Keratinocyte (primary cell): ENCODE results near the gene ABLIM1. TPM values are rescaled to one million over a fixed set of nuclear protein-coding genes. Genes with fewer than 3 reads are reported as not detected.

Experiments
- DNase-seq: peaks from one replicate; pipeline ENCODE4 v3.0.0-alpha.2; 2011; ENCODE audit warnings: low read depth, missing footprints, low spot score
- FAIRE-seq: peaks from 2 replicates; lab custom pipeline; 2011; peaks lifted over from hg19 to GRCh38; lab: Jason Lieb, UNC
- H2AFZ ChIP-seq: 2 replicates; pipeline ENCODE4 v1.6.0; 2012; ENCODE audit warnings: low read length, control low read depth, inconsistent platforms; ENCODE audit not compliant: control insufficient read depth
- H3K27ac ChIP-seq: 2 replicates; pipeline ENCODE4 v1.5.1; 2011; ENCODE audit warnings: low read length; ENCODE audit not compliant: control insufficient read depth, insufficient read depth
- H3K27me3 ChIP-seq: 3 replicates; pipeline ENCODE4 v1.6.0; 2011; ENCODE audit warnings: low read length; ENCODE audit not compliant: control insufficient read depth, insufficient read depth; ENCODE audit errors: extremely low read depth
- H3K36me3 ChIP-seq, 2 experiments: 2 replicates in 1 of 2; 3 replicates in 1 of 2; pipeline ENCODE4 v1.5.1; 2011; ENCODE audit warnings: low read length in 2 of 2, mild to moderate bottlenecking in 1 of 2; ENCODE audit not compliant: control insufficient read depth in 2 of 2, insufficient read depth in 2 of 2; ENCODE audit errors: extremely low read depth in 1 of 2
- H3K4me1 ChIP-seq: 3 replicates; pipeline ENCODE4 v1.5.1; 2011; ENCODE audit warnings: low read length; ENCODE audit not compliant: control insufficient read depth, insufficient read depth; ENCODE audit errors: extremely low read depth
- H3K4me2 ChIP-seq: 3 replicates; pipeline ENCODE4 v1.6.0; 2011; ENCODE audit warnings: low read depth, low read length; ENCODE audit not compliant: control insufficient read depth, insufficient read depth; ENCODE audit errors: extremely low read depth
- H3K4me3 ChIP-seq, 3 experiments: fragments of 200-600 bp in 1 of 3; sonication (generic) in 1 of 3; 2 replicates in 2 of 3; 3 replicates in 1 of 3; pipeline ENCODE4 v1.5.1; 2011 to 2016; ENCODE audit warnings: low read length in 3 of 3, mild to moderate bottlenecking in 3 of 3, control low read depth in 2 of 3, inconsistent platforms in 1 of 3, low read depth in 1 of 3, mixed read lengths in 1 of 3, mixed run types in 1 of 3, moderate library complexity in 1 of 3; ENCODE audit not compliant: control insufficient read depth in 2 of 3, insufficient read depth in 2 of 3; ENCODE audit errors: extremely low read depth in 1 of 3
- H3K79me2 ChIP-seq: 2 replicates; pipeline ENCODE4 v1.6.0; 2012; ENCODE audit warnings: low read length; ENCODE audit not compliant: control insufficient read depth, insufficient read depth
- H3K9ac ChIP-seq: 3 replicates; pipeline ENCODE4 v1.6.0; 2011; ENCODE audit warnings: low read length; ENCODE audit not compliant: control insufficient read depth, insufficient read depth; ENCODE audit errors: extremely low read depth
- H3K9me1 ChIP-seq: 3 replicates; pipeline ENCODE4 v1.6.0; 2011; ENCODE audit warnings: low read length; ENCODE audit not compliant: control insufficient read depth, insufficient read depth; ENCODE audit errors: extremely low read depth
- H3K9me3 ChIP-seq: 2 replicates; pipeline ENCODE4 v1.5.1; 2012; ENCODE audit warnings: low read depth, low read length; ENCODE audit not compliant: control insufficient read depth
- H4K20me1 ChIP-seq: 3 replicates; pipeline ENCODE4 v1.6.0; 2011; ENCODE audit warnings: low read length; ENCODE audit not compliant: control insufficient read depth, insufficient read depth; ENCODE audit errors: extremely low read depth
- CTCF ChIP-seq, 3 experiments: IDR thresholded peaks in 1 of 3; conservative IDR thresholded peaks in 1 of 3; optimal IDR thresholded peaks in 1 of 3; 2 replicates in 2 of 3; 3 replicates in 1 of 3; pipeline versions ENCODE3 to v1.5.1; 2011; ENCODE audit warnings: low read length in 3 of 3, mild to moderate bottlenecking in 3 of 3, moderate library complexity in 2 of 3, control low read depth in 1 of 3, inconsistent platforms in 1 of 3; ENCODE audit not compliant: insufficient read depth in 2 of 3; ENCODE audit errors: extremely low read depth in 1 of 3
- EZH2 ChIP-seq: IDR thresholded peaks from one replicate; pipeline ENCODE4 v1.6.1; 2012; ENCODE audit warnings: inconsistent platforms, mild to moderate bottlenecking, low read length, moderate library complexity
- dilution Hi-C: fragments of 300-500 bp; cut with MboI; formaldehyde crosslinking; loops from one replicate; pipeline ENCODE4 v1.7.0; 2020; ENCODE audit warnings: low sequenced_read_pairs; ENCODE audit not compliant: extremely low pct_ligation_motif_present
- polyA plus RNA-seq, 5 experiments: library from polyadenylated mRNA; depleted of rRNA in 3 of 5; stranded (reverse) in 3 of 5; stranded (forward) in 1 of 5; unstranded in 1 of 5; fragments of >200 nt; gene quantifications; 1 replicate in 1 of 5; 2 replicates in 3 of 5; 3 replicates in 1 of 5; pipeline versions ENCODE4 v1.2.1 to v1.2.3, GENCODE V29; 2011 to 2012; ENCODE audit warnings: missing spikeins in 2 of 5, low read depth in 1 of 5, low replicate concordance in 1 of 5

The ABLIM1 gene
- polyA plus RNA-seq, 1 donor (not counting 4 experiments of a cell fraction or from before 2014, with no cell fraction given), result 55.2 TPM

GRCh38 chr10:114551636-114551972 lies 106.5 kb downstream of the ABLIM1 start:
- no peaks in the 10 kb centered on the region for H3K79me2 ChIP-seq
- FAIRE-seq, result no peak
- no peak overlapping the region for H3K9ac ChIP-seq
- TF ChIP-seq CTCF (optimal IDR thresholded peaks at IDR 0.05 in 1 of 3, IDR thresholded peaks at IDR 0.05 in 1 of 3, conservative IDR thresholded peaks at IDR 0.05 in 1 of 3; ENCODE audit: extremely low read depth in 1 of 3, insufficient read depth in 2 of 3, low read length in 3 of 3) (no peak), EZH2 (no peak)
- no peak overlapping the region for H3K4me2 ChIP-seq
- no peak overlapping the region for H2AFZ ChIP-seq
- H3K4me1 ChIP-seq, result no peaks in the 10 kb centered on the region
- no peaks in the 10 kb centered on the region for H4K20me1 ChIP-seq
- H3K9me3 ChIP-seq, result no peaks in the 10 kb centered on the region
- DNase-seq, result no peak
- no peak overlapping the region for H3K27ac ChIP-seq
- no peaks in the 10 kb centered on the region for H3K9me1 ChIP-seq
- dilution Hi-C loops, result loop anchor here (10.0 kb wide), 1 partner anchor 143 kb away; no protein-coding TSS in a partner anchor
- no peaks in the 10 kb centered on the region for H3K36me3 ChIP-seq
- no peaks in the 10 kb centered on the region for H3K27me3 ChIP-seq
- H3K4me3 ChIP-seq, result no peak overlapping the region

DNA sequence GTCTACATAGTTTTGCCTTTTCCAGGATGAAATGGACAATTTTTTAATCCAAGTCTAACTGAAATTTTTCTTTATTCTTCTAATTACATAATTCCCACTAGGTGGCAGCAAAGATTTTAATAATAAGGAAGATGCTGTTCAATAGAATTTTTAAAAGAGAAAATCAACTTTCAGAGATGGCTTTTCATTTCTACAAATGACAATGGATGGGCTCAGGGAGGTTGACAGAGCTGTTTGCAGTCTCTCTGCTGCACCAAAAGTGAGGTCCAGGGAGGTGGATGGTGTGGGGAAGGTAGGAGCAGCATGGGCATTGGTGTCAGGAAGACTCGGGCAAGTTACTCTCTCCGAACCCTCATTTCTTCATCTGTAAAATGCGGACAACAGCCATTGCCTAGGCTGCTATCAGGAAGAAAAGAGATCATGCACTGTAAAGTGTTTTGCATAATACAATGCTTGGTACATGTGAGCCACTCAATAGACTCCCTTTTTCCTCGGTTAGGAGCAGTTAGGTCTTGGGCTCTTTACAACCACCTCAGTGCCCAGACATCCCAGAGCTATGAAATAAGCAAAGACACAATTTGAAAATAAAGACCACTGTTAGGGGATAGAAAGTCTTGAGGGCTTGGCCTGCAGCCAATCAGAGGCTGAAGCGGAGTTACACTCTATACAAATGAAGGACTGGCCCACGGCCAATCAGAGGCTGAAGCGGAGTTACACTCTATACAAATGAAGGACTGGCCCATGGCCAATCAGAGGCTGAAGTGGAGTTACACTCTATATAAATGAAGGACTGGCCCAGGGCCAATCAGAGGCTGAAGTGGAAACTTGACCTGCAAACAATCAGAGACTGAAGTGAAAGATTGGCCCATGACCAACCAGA lies 107.1 kb downstream of the ABLIM1 start:
- no peaks in the 10 kb centered on the region for H3K27me3 ChIP-seq
- no peak overlapping the region for H3K4me2 ChIP-seq
- dilution Hi-C loops, result loop anchor here (10.0 kb wide), 1 partner anchor 144 kb away; no protein-coding TSS in a partner anchor
- H3K9ac ChIP-seq, result no peak overlapping the region
- H3K4me1 ChIP-seq, result no peaks in the 10 kb centered on the region
- DNase-seq (no peak), FAIRE-seq (no peak)
- no peak overlapping the region for H3K27ac ChIP-seq
- H3K36me3 ChIP-seq, result no peaks in the 10 kb centered on the region
- no peaks in the 10 kb centered on the region for H3K79me2 ChIP-seq
- TF ChIP-seq EZH2 (no peak), CTCF (optimal IDR thresholded peaks at IDR 0.05 in 1 of 3, IDR thresholded peaks at IDR 0.05 in 1 of 3, conservative IDR thresholded peaks at IDR 0.05 in 1 of 3; ENCODE audit: extremely low read depth in 1 of 3, insufficient read depth in 2 of 3, low read length in 3 of 3) (peak in 1 of 3 experiments; percentile 30)
- no peaks in the 10 kb centered on the region for H3K9me1 ChIP-seq
- no peaks in the 10 kb centered on the region for H3K9me3 ChIP-seq
- H2AFZ ChIP-seq, result no peak overlapping the region
- H4K20me1 ChIP-seq, result no peaks in the 10 kb centered on the region
- no peak overlapping the region for H3K4me3 ChIP-seq
